LNCAP (cell line): ENCODE data around the gene SOCS7.

Experiments used
- CTCF ChIP-seq: fragments of 450-650 bp; IDR thresholded peaks from 2 replicates; pipeline ENCODE4 v1.5.1; 2017; ENCODE audit warnings: mild to moderate bottlenecking

SOCS7 gene

GRCh38 chr17:38351412-38352222 is at the start of gene SOCS7:
Gene SOCS7 (plus strand): TSS chr17:38351844. CDS start chr17:38352053, 209 bp downstream.
- TF ChIP-seq CTCF, result no peak

GRCh38 chr17:38315497-38315896 is 36.1 kb upstream of the SOCS7 start:
- TF ChIP-seq CTCF, result no peak

- no peak for TF ChIP-seq CTCF
Observed at GRCh38 chr17:38317081-38317480, 34.6 kb upstream of the SOCS7 start.

GRCh38 chr17:38320482-38320881 is 31.2 kb upstream of the SOCS7 start:
- no peak for TF ChIP-seq CTCF

- TF ChIP-seq CTCF, result peak; percentile 80
Observed at GRCh38 chr17:38322156-38322779, 29.4 kb upstream of the SOCS7 start.

- TF ChIP-seq CTCF, result no peak
Observed at GRCh38 chr17:38322897-38323296, 28.7 kb upstream of the SOCS7 start.

- no peak for TF ChIP-seq CTCF
Observed at GRCh38 chr17:38324141-38324697, 27.4 kb upstream of the SOCS7 start.
